ENCODE measurements around the gene FYB2. TPM values are rescaled to one million over a fixed set of nuclear protein-coding genes. Genes with fewer than 3 reads are reported as not detected.
A peak's percentile ranks its signal among the peaks of the same experiment; 100 is the strongest.
"Not testable (repeated sequence)": the region's sequence is repeated elsewhere in the genome, so short reads cannot be mapped to it uniquely, and the experiment has no call there.

FYB2 gene
- total RNA-seq, 6 experiments from 2014 or later = 11.2 to 27.5 (median 16.1) TPM

DNA sequence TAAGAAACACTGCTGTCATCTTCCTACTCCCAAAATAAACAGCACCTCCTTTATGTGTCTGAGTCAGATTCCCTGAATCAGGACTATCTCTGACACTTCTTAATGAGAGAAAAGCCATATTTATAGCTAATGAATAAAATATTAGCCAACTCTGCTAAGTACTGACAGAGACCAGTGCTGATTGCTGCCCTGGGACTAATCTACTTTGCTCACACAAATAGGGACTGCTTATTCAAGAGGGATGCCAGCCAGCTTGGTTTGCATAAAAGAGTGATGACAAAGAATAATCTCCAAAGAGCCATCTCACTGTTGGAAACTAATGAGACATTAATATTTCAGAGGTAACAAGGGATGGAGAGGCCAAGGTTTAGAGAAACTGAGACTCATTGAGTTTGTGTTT is 36.4 kb downstream of the FYB2 start:
- H3K9me3 ChIP-seq = no peaks in the 10 kb centered on the region
- no peaks in the 10 kb centered on the region for H3K27me3 ChIP-seq
- no peak for TF ChIP-seq POLR2A (IDR thresholded peaks at IDR 0.05)
- TF ChIP-seq, protein P1, sequence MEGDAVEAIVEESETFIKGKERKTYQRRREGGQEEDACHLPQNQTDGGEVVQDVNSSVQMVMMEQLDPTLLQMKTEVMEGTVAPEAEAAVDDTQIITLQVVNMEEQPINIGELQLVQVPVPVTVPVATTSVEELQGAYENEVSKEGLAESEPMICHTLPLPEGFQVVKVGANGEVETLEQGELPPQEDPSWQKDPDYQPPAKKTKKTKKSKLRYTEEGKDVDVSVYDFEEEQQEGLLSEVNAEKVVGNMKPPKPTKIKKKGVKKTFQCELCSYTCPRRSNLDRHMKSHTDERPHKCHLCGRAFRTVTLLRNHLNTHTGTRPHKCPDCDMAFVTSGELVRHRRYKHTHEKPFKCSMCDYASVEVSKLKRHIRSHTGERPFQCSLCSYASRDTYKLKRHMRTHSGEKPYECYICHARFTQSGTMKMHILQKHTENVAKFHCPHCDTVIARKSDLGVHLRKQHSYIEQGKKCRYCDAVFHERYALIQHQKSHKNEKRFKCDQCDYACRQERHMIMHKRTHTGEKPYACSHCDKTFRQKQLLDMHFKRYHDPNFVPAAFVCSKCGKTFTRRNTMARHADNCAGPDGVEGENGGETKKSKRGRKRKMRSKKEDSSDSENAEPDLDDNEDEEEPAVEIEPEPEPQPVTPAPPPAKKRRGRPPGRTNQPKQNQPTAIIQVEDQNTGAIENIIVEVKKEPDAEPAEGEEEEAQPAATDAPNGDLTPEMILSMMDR (IDR thresholded peaks at IDR 0.05) = no peak
- peaks cover 0 to 6% (median 3%) of the 10 kb centered on the region in 4 donors for H3K36me3 ChIP-seq
- DNase-seq (no peak), ATAC-seq (no peak)
- H3K4me3 ChIP-seq = no peak overlapping the region
- peaks cover 0 to 21% (median 5%) of the 10 kb centered on the region in 4 donors for H3K4me1 ChIP-seq
- H3K27ac ChIP-seq = no peak overlapping the region
- intact Hi-C loops (cut with DNase I) = no loop called here

DNA sequence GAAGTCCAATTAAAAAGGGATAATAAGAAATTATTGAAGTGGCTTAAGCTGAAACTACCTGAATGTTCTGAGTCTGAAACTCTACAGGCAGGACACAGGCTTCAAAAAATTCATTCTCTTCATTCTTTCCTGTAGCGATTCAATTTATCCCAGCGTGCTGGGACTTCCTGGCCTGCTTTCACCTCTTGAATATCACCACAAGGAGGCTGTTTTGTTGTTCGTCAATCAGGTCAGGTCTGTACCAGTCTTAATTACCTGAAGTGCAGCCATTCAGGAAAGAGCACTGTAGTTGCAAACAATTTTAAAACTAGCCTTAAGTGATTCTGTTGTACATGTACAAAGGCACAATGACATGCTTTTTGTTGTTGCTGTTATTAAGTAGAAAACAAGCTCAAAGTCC is 38.4 kb downstream of the FYB2 start:
- intact Hi-C loops (cut with DNase I) = no loop called here
- no peak for ATAC-seq

DNA sequence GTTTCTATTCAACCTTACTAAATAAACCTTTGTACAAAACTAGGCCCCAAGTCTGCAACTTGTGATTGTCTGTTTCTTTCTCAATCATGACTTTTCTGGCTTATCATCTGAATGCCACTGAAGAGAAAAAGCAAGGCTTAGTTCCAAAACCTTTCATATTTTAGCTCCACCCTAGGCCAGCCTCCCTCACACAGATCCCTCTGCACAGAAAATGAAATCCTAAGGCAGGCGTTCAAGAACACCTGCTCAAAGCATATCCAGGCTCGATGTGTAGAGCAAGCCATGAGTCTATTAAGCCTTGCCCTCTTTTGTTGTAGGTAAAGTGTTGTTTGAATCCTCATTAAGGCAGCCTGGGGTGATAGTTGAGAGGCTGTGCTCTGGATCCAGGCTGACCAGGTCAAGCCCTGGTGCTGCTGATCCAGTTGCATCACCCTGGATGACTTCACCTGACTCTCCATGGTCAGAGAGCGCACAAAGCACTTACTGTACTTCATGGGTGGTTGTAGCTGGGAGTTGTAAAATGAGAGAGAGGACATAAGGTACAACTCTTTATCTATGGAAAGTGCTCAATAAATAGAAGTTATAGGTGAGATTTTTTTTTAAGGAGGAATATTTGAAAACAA is 39.0 kb downstream of the FYB2 start:
- no peak for TF ChIP-seq POLR2A (IDR thresholded peaks at IDR 0.05)
- TF ChIP-seq, protein P1 (IDR thresholded peaks at IDR 0.05) = no peak

More for the DNA sequence above, 38.4 kb downstream of the FYB2 start:
- peaks cover 0 to 25% (median 8%) of the 10 kb centered on the region in 4 donors for H3K4me1 ChIP-seq
- no peak for DNase-seq
- 71% methylated on average over 2 of the region's 3 CpGs for WGBS (ENCODE audit: insufficient coverage, low coverage, low lambda C conversion rate, missing lambda C conversion rate)
- peak overlapping the region in 1 of 3 donors; percentile 56 for H3K27ac ChIP-seq
- TF ChIP-seq POLR2A (IDR thresholded peaks at IDR 0.05) = no peak
- TF ChIP-seq, protein P1 (IDR thresholded peaks at IDR 0.05) = no peak
- H3K27me3 ChIP-seq = no peaks in the 10 kb centered on the region
- no peak overlapping the region for H3K4me3 ChIP-seq
- H3K36me3 ChIP-seq = no peaks in the 10 kb centered on the region
- H3K9me3 ChIP-seq = no peaks in the 10 kb centered on the region

DNA sequence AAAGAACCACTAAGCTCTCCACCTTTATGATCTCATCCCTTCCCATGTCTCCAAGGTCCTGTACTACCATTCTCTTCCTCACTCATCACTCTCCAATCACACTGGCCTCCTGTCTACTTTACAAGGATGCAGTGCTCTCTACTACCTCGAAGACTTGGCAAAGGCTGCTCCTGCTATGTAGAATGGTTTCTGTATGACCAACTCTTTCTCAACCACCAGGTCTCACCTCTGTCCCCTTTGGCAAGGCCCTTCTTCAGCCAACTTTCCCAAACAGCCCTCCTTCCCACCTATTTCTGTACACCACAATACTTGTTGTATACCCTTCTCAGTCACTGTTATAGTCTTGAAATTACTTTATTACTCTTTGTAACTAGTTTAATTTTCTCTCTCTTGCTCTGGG is 41.2 kb downstream of the FYB2 start:
- Histone ChIP-seq H3K4me3 (no peak overlapping the region), H3K9me3 (no peaks in the 10 kb centered on the region), H3K36me3 (no peaks in the 10 kb centered on the region), H3K27ac (peak overlapping the region; percentile 26 to 39 (median 33)), H3K27me3 (no peaks in the 10 kb centered on the region), H3K4me1 (peaks cover 0 to 42% (median 10%) of the 10 kb centered on the region in 4 donors)
- intact Hi-C loops (cut with DNase I) = no loop called here
- ATAC-seq (peak; percentile 36 to 58 (median 54)), DNase-seq (no peak)
- 33% methylated on average over 1 of the region's 1 CpG for WGBS (ENCODE audit: insufficient coverage, low coverage, low lambda C conversion rate, missing lambda C conversion rate)
- TF ChIP-seq POLR2A (IDR thresholded peaks at IDR 0.05) = no peak
- TF ChIP-seq, protein P1 (IDR thresholded peaks at IDR 0.05) = no peak

More for the DNA sequence above, 39.0 kb downstream of the FYB2 start:
- DNase-seq (peak; percentile 49 to 59 (median 51)), ATAC-seq (peak; percentile 81 to 91 (median 88))
- no peaks in the 10 kb centered on the region for H3K36me3 ChIP-seq
- WGBS (ENCODE audit: insufficient coverage, low coverage, low lambda C conversion rate, missing lambda C conversion rate) = 42% methylated on average over 3 of the region's 3 CpGs
- H3K27me3 ChIP-seq = no peaks in the 10 kb centered on the region
- H3K27ac ChIP-seq = peak overlapping the region in 2 of 3 donors; percentile 3 to 56
- peaks cover 0 to 25% (median 8%) of the 10 kb centered on the region in 4 donors for H3K4me1 ChIP-seq
- H3K9me3 ChIP-seq = no peaks in the 10 kb centered on the region
- intact Hi-C loops (cut with DNase I) = no loop called here
- no peak overlapping the region for H3K4me3 ChIP-seq

DNA sequence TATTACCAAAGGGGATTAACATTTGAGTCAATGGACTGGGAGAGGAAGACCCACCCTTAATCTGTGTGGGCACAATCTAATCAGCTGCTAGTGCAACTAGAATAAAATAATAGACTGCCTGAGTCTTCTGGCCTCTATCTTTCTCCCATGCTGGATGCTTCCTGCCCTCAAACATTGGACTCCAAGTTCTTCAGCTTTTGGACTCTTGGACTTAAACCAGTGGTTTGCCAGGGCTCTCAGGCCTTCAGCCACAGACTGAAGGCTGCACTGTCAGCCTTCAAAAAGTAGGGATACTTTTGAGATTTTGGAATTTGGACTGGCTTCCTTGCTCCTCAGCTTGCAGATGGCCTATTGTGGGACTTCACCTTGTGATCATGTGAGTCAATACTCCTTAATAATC is 44.5 kb downstream of the FYB2 start:
- Histone ChIP-seq H3K4me3 (peak overlapping the region in 1 of 3 donors; percentile 39), H3K4me1 (peaks cover 0 to 29% (median 10%) of the 10 kb centered on the region in 4 donors), H3K27ac (peak overlapping the region; percentile 87 to 91 (median 90))
- ATAC-seq (peak in 3 of 4 donors; percentile 29 to 61 (median 31)), DNase-seq (peak in 1 of 3 donors; percentile 53)
- H3K27me3 ChIP-seq; intact Hi-C loops (cut with DNase I); H3K36me3 ChIP-seq; H3K9me3 ChIP-seq: not testable (repeated sequence)
